ENCODE measurements around the gene HLA-G.

GRCh38 chr6:29810371-29810770 lies 17.3 kb upstream of the HLA-G start:
- TF ChIP-seq YY1 (IDR thresholded peaks at IDR 0.05; ENCODE audit: insufficient read depth, insufficient read length) (no peak), ZNF274 (IDR thresholded peaks at IDR 0.05; ENCODE audit: low read depth, low read length) (no peak)

Measured in NT2/D1 (cell line).